Epithelial cell of proximal tubule (primary cell): ENCODE data around the gene PRR5. TPM values are rescaled to one million over a fixed set of nuclear protein-coding genes. Genes with fewer than 3 reads are reported as not detected.

Experiments used
- DNase-seq: peaks from one replicate; pipeline ENCODE4 v3.0.0-alpha.2; 2011; ENCODE audit warnings: low read depth
- H3K4me3 ChIP-seq: 2 replicates; pipeline ENCODE4 v1.5.1; 2011; ENCODE audit warnings: low read depth, mild to moderate bottlenecking, low read length
- total RNA-seq: library from RNA; depleted of rRNA; stranded (reverse); fragments of >200 nt; gene quantifications from 2 replicates; pipeline ENCODE4 v1.2.3, GENCODE V29; 2015
- TF ChIP-seq, protein P1 (sequence below): conservative IDR thresholded peaks from 2 replicates; pipeline ENCODE4 v1.5.1; 2012; ENCODE audit warnings: low read depth, mild to moderate bottlenecking, low read length

The PRR5 gene
- total RNA-seq, 1 donor from 2014 or later, result 9.1 TPM

DNA sequence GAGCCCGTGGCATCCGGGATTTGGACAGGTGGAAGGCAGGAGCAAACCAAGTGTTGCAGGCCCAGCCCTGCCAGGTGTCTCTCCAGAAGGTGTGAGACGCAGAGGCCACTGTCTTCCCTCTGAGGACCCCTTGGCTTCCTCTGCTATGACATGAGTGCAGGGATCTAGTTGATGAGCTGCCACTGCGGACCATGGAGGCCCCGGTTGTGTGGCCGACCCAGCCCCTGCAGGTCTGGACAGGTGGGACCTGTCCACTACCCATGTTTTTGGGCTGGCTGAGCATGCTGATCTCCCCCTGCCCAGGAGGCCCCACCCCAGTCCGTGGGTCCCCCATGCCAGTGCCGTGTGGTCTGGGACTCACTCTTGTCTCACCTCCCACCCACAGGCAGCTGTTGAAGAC is 22.9 kb downstream of the PRR5 start:
- TF ChIP-seq, protein P1, sequence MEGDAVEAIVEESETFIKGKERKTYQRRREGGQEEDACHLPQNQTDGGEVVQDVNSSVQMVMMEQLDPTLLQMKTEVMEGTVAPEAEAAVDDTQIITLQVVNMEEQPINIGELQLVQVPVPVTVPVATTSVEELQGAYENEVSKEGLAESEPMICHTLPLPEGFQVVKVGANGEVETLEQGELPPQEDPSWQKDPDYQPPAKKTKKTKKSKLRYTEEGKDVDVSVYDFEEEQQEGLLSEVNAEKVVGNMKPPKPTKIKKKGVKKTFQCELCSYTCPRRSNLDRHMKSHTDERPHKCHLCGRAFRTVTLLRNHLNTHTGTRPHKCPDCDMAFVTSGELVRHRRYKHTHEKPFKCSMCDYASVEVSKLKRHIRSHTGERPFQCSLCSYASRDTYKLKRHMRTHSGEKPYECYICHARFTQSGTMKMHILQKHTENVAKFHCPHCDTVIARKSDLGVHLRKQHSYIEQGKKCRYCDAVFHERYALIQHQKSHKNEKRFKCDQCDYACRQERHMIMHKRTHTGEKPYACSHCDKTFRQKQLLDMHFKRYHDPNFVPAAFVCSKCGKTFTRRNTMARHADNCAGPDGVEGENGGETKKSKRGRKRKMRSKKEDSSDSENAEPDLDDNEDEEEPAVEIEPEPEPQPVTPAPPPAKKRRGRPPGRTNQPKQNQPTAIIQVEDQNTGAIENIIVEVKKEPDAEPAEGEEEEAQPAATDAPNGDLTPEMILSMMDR, result no peak
- no peak overlapping the region for H3K4me3 ChIP-seq
- DNase-seq, result no peak

DNA sequence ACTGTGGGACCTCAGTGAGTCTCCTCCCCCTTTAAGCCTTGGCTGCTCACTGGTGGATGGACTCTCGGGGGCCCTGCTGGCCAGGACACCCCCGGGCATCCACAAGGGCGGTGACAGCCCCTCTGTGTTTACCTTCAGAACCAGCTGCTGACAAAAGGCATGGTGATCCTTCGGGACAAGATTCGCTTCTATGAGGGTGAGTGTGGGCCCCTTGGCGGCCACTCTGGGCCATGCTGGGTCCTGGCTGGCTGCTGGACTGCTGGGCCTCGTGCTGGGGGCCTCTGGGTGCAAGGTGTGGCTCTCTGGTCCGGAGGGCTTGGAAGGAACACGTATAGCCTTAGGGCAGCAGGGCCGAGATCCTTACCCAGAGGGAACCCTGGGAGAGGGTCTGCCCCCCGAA is 24.4 kb downstream of the PRR5 start:
- DNase-seq, result no peak

GRCh38 chr22:44727148-44727547 is 25.1 kb downstream of the PRR5 start:
- no peak for DNase-seq
- H3K4me3 ChIP-seq, result no peak overlapping the region
- TF ChIP-seq, protein P1, result no peak

More for the DNA sequence above, 24.4 kb downstream of the PRR5 start:
- TF ChIP-seq, protein P1, result no peak
- no peak overlapping the region for H3K4me3 ChIP-seq

DNA sequence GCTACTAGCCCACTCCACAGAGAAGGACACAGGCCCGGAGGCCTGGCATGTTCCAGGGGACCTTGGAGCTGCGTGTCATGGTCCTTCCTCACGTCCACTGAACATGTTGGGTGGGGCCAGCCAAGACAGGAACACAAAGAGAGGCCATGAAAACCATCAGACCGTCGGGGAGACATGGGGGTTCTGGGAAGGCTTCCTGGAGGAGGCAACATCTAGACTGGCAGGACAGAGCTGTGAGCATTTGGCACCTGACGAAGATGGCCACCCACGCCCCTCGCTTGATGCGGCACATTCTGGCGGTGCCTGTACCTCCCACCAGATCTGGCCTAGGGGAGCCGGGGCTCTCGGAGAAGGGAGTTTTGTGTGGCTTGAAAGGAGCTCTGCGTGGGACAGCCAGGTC is 25.7 kb downstream of the PRR5 start:
- TF ChIP-seq, protein P1, result no peak
- DNase-seq, result no peak
- no peak overlapping the region for H3K4me3 ChIP-seq

DNA sequence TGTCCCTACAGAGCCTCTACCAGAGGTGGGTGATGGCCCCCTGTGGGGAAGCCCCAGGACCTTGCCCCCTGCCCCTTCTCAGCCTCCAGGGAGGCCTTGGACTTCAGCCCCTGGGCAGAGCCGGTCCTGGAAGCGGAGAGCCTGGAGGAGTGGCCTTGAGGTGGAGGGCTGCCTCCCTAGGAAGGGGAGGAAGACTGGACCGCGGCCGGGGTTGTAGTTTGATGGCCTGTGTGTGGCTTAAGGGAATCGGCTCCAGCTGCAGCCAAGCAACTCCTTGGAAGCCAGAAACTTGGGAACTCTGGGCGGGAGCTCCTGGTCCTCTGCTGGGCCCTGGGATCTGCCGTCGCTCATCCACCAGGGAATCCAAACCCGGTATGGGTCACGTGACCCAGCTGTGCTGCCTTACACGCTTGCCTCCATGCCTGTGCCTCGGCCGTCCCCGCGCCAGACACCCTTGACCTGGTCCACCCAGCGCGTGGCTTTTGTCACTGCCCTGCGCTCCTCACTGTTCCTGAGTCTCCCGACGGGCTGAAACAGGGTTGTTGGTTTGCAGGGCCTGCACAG is 26.8 kb downstream of the PRR5 start:
- TF ChIP-seq, protein P1, result no peak
- H3K4me3 ChIP-seq, result no peak overlapping the region
- DNase-seq, result no peak

DNA sequence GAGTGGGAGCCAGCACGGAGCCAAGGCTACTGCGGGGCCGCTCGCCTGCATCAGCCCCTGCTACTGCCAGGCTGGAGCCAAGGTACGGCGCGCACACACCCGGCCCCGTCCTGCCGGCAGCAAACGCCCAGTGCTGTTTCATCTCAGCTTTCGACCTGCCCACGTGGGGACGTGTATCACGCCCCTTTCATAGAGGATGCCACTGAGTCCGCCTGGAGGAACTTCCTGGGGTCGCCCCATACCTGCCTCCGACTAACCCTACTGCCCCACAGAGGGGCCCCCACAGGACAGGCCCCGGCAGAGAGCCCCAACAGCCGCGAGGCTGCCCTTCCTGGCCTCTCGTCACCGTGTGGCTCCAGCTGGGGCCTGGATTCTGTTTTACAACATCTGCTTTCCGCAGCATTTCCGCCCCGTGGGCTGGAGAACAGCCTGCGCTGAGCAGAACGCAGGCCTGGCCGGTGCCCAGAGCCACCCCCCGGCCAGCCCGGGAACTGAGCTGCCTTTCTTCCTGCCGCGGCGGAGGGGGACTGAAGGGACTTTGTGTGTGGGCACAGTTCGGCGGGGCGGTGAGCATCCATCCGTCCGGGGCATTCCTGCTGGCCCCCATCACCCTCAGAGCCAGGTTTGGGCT is 27.5 kb downstream of the PRR5 start:
- TF ChIP-seq, protein P1, result no peak
- no peak overlapping the region for H3K4me3 ChIP-seq
- no peak for DNase-seq

- TF ChIP-seq, protein P1, result no peak
- no peak for DNase-seq
- H3K4me3 ChIP-seq, result no peak overlapping the region
These were observed 28.0 kb downstream of the PRR5 start for GRCh38 chr22:44730022-44730393.
